Prostate gland (tissue), 2 donors: Measurements from ENCODE around the gene DCUN1D2.

Experiments used
- CTCF ChIP-seq, 4 experiments: fragments of 200-600 bp in 2 of 4; fragments of 450-650 bp in 2 of 4; sonication (generic) in 2 of 4; IDR thresholded peaks; 1 replicate in 3 of 4; 2 replicates in 1 of 4; pipeline ENCODE4 v1.5.1; 2016 to 2019; ENCODE audit warnings: antibody characterized with exemption in 4 of 4, mild to moderate bottlenecking in 2 of 4, moderate library complexity in 2 of 4
- POLR2A ChIP-seq: fragments of 450-650 bp; IDR thresholded peaks from one replicate; pipeline ENCODE4 v1.6.1; 2016; ENCODE audit warnings: antibody characterized with exemption, mild to moderate bottlenecking
- POLR2AphosphoS5 ChIP-seq: sonication (generic); formaldehyde crosslinking; IDR thresholded peaks from one replicate; pipeline ENCODE4 v1.6.1; 2017; ENCODE audit warnings: antibody characterized with exemption

- TF ChIP-seq CTCF (IDR thresholded peaks at IDR 0.05), result no peak
- TF ChIP-seq POLR2A, result no peak
- no peak for TF ChIP-seq POLR2AphosphoS5
Measured at GRCh38 chr13:113432506-113433270, 57.8 kb downstream of the DCUN1D2 start.
